WI38 (cell line): ENCODE results near the gene RPL22.

Experiments used
- H3K4me3 ChIP-seq: 2 replicates; pipeline ENCODE4 v1.5.1; 2011; ENCODE audit warnings: low read depth, mild to moderate bottlenecking, control low read depth, low read length
- TF ChIP-seq, protein P1 (sequence below): IDR thresholded peaks from 2 replicates; pipeline ENCODE4 v1.5.1; 2012; ENCODE audit warnings: low read depth, mild to moderate bottlenecking, control low read depth, low read length

The RPL22 gene

DNA sequence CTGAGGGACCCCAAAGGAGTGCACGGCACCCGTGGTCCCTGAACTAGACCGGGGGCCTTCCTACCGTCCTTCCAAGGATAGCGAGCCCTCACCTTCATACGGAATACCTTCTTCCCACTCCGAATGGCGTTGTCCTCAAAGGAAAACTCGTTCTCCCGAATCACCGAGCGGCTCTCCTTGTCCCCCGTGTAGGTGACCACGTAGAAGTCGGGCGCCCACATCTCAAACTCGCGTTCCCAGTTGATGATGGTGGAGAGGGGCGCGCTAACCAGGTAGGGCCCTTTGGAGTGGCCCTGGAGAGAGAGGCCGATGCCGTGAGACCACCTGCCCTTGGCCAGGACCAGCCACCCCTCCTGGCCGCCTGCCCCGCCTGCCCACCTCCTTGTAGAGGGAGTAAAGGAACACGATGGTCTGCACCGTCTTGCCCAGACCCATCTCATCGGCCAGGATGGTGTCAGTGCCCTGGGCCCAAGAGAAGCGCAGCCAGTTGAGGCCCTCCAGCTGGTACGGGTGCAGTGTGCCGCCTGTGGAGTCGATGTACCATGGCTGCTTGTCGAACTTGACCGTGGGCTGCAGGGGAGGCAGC is 57.3 kb downstream of the RPL22 start:
- TF ChIP-seq, protein P1, sequence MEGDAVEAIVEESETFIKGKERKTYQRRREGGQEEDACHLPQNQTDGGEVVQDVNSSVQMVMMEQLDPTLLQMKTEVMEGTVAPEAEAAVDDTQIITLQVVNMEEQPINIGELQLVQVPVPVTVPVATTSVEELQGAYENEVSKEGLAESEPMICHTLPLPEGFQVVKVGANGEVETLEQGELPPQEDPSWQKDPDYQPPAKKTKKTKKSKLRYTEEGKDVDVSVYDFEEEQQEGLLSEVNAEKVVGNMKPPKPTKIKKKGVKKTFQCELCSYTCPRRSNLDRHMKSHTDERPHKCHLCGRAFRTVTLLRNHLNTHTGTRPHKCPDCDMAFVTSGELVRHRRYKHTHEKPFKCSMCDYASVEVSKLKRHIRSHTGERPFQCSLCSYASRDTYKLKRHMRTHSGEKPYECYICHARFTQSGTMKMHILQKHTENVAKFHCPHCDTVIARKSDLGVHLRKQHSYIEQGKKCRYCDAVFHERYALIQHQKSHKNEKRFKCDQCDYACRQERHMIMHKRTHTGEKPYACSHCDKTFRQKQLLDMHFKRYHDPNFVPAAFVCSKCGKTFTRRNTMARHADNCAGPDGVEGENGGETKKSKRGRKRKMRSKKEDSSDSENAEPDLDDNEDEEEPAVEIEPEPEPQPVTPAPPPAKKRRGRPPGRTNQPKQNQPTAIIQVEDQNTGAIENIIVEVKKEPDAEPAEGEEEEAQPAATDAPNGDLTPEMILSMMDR = no peak
- no peak overlapping the region for H3K4me3 ChIP-seq

DNA sequence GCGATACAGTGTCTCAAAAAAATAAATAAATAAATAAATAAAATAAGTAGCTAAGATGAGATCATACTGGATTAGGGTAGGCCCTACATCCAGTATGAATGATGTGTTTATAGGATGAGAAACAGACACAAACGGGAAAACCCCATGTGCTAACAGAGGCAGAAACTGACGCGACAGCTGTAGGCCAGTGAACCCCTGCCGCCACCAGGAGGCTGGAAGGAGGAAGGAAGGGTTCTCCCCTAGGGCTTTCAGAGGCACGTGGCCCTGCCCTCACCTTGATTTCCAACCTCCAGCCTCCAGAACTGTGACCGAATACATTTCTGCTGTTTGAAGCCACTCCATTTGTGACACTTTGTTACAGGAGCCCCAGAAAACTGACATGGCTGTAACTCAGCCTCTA is 57.8 kb downstream of the RPL22 start:
- TF ChIP-seq, protein P1 = no peak

DNA sequence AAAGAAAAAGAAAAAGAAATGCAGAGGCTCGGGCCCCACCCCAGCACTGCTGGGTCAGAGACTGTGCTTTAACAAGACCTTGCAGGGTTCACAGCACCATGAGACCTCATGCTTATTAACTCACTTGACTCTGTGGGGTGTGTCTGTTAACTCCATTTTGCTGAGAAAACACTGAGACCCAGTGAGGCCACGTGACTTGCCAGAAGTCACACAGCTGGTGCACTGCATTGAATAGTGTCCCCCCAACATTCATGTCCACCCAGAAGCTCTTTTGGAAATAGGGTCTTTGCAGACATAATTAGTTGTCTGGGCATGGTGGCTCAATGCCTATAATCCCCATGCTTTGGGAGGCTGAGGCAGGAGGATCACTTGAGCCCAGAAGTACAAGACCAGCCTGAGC is 59.0 kb downstream of the RPL22 start:
- TF ChIP-seq, protein P1 = no peak
- H3K4me3 ChIP-seq = no peak overlapping the region

More for the DNA sequence above, 57.8 kb downstream of the RPL22 start:
- H3K4me3 ChIP-seq = no peak overlapping the region

DNA sequence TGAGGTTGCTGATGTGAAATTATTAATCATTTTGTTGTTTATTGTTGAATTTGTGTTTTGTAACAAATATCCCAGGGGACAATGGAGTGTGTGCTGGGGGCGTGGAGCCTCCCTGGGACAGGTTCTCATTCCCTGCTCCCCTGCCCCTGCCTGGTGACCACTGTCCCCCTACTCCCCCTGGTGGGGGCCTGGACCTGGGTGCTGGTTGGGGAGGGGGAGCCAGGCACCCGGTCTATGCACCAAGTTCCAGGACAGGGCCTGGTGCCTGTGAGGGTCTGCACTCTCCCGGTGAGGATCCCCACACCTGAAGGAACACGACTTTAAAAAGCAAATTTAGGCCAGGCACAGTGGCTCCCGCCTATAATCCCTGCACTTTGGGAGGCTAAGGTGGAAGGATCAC is 61.6 kb downstream of the RPL22 start:
- H3K4me3 ChIP-seq = no peak overlapping the region
- TF ChIP-seq, protein P1 = no peak

DNA sequence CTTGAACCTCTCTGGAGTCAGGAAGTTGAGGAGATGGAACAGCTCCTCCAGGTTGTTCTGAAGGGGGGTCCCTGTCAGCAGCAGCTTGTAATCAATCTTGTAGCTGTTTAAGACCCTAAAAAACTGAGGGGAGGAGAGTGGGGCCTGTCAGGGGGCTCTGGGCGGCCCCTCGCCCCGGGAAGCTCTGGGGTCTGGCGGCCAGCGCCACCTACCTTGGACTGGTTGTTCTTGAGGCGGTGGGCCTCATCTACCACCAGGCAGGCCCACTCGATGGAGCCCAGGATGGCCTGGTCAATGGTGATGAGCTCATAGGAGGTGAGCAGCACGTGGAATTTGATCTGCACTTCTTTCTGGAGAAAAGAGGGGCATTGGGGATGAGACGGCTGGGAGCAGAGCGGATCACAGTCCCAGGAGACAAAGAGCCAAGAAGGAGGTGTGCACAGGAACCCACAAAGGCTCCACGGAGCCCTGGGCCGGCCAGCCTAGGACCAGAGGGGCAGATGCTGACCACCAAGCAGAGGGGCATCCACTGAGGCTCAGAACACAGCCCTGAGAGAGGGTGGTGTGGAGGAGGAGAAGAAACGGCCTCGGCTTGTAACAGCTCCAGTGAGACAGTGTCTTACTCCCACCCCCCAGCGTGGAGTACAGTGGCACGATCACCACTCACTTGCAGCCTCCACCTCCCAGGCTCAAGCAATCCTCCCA is 62.7 kb downstream of the RPL22 start:
- H3K4me3 ChIP-seq = no peak overlapping the region
- TF ChIP-seq, protein P1 = no peak
